PC-3 (cell line): Measurements from ENCODE around the gene IRGQ. TPM values are rescaled to one million over a fixed set of nuclear protein-coding genes. Genes with fewer than 3 reads are reported as not detected.
A peak's percentile ranks its signal among the peaks of the same experiment; 100 is the strongest.

Experiments
- ATAC-seq: fragments of 200-7000 bp; cut with Tn5 transposase; 2 replicates; pipeline ENCODE4 v1.9.1; 2020; ENCODE audit warnings: mild to moderate bottlenecking, moderate library complexity
- BruUV-seq: library from RNA; stranded (reverse); fragments of 400-500 nt; replicated peaks from 2 replicates; lab custom pipeline; 2021; lab: Mats Ljungman, UMichigan
- CTCF ChIA-PET: fragments of 300-600 bp; sonication (Branson Sonifier 250); formaldehyde crosslinking; loops from one replicate; lab custom pipeline; 2022; ENCODE audit warnings: antibody characterized with exemption; lab: Charles Lee
- POLR2A ChIA-PET: fragments of 300-600 bp; sonication (Branson Sonifier 250); formaldehyde crosslinking; loops from one replicate; lab custom pipeline; 2022; ENCODE audit warnings: antibody characterized with exemption; ENCODE audit not compliant: unreplicated experiment; lab: Charles Lee
- DNase-seq: peaks from one replicate; pipeline ENCODE4 v3.0.0-alpha.2; 2015
- H2AFZ ChIP-seq: fragments of 300-600 bp; sonication (generic); 2 replicates; pipeline ENCODE4 v1.6.0; 2016; ENCODE audit warnings: antibody characterized with exemption, low read length
- H3F3A ChIP-seq: fragments of 300-600 bp; sonication (generic); one replicate; pipeline ENCODE4 v1.6.0; 2017; ENCODE audit warnings: antibody characterized with exemption, low read length, control low read depth, mild to moderate bottlenecking; ENCODE audit not compliant: unreplicated experiment
- H3K27ac ChIP-seq: fragments of 300-600 bp; sonication (generic); 2 replicates; pipeline ENCODE4 v1.5.1; 2016; ENCODE audit warnings: mild to moderate bottlenecking, low read length
- H3K27me3 ChIP-seq: fragments of 300-600 bp; sonication (generic); 2 replicates; pipeline ENCODE4 v1.6.1; 2016; ENCODE audit warnings: low read length, mixed read lengths
- H3K36me3 ChIP-seq: fragments of 300-600 bp; sonication (generic); 2 replicates; pipeline ENCODE4 v1.6.1; 2016; ENCODE audit warnings: low read depth, mixed run types, low read length, mixed read lengths
- H3K4me1 ChIP-seq: fragments of 300-600 bp; sonication (generic); 2 replicates; pipeline ENCODE4 v1.5.1; 2016; ENCODE audit warnings: low read length; ENCODE audit not compliant: insufficient read depth
- H3K4me2 ChIP-seq: fragments of 300-600 bp; sonication (generic); 2 replicates; pipeline ENCODE4 v1.6.0; 2016; ENCODE audit warnings: low read length
- H3K4me3 ChIP-seq: fragments of 300-600 bp; sonication (generic); 2 replicates; pipeline ENCODE4 v1.5.1; 2016; ENCODE audit warnings: mild to moderate bottlenecking, low read length, mixed read lengths
- H3K79me2 ChIP-seq: fragments of 300-600 bp; sonication (generic); 2 replicates; pipeline ENCODE4 v1.6.1; 2017; ENCODE audit warnings: low read length, mixed read lengths
- H3K9ac ChIP-seq: fragments of 300-600 bp; sonication (generic); 2 replicates; pipeline ENCODE4 v1.6.0; 2016; ENCODE audit warnings: mild to moderate bottlenecking, low read length
- H3K9me2 ChIP-seq: fragments of 300-600 bp; sonication (generic); replicated peaks from 2 replicates; pipeline ENCODE4 v1.6.1; 2016; ENCODE audit warnings: mixed run types, low read length, mixed read lengths
- H3K9me3 ChIP-seq: fragments of 300-600 bp; sonication (generic); 2 replicates; pipeline ENCODE4 v1.6.1; 2016; ENCODE audit warnings: low read length, mixed read lengths
- H4K20me1 ChIP-seq: fragments of 300-600 bp; sonication (generic); 2 replicates; pipeline ENCODE4 v1.6.1; 2016; ENCODE audit warnings: low read length, mixed read lengths
- EZH2 ChIP-seq: fragments of 300-600 bp; sonication (generic); IDR thresholded peaks from one replicate; pipeline ENCODE4 v1.6.1; 2017; ENCODE audit warnings: antibody characterized with exemption, mild to moderate bottlenecking, low read length; ENCODE audit not compliant: unreplicated experiment
- EZH2phosphoT487 ChIP-seq: fragments of 300-600 bp; sonication (generic); IDR thresholded peaks from 2 replicates; pipeline ENCODE4 v1.6.1; 2018; ENCODE audit warnings: mild to moderate bottlenecking, antibody characterized with exemption, low read length, borderline replicate concordance
- intact Hi-C: fragments of 100-400 bp; cut with micrococcal nuclease; formaldehyde crosslinking; loops from 2 replicates; pipeline ENCODE4 v1.9.0; 2023
- total RNA-seq: library from RNA; depleted of rRNA; stranded (reverse); fragments of >200 nt; gene quantifications from 2 replicates; pipeline ENCODE4 v1.2.3, GENCODE V29; 2014
- TF ChIP-seq, protein P1 (sequence below): fragments of 300-600 bp; sonication (generic); conservative IDR thresholded peaks from 2 replicates; pipeline ENCODE4 v1.5.1; 2017; ENCODE audit warnings: antibody characterized with exemption, low read depth, mild to moderate bottlenecking, low read length

The IRGQ gene
- total RNA-seq, 1 experiment from 2014 or later: 12.5 TPM

DNA sequence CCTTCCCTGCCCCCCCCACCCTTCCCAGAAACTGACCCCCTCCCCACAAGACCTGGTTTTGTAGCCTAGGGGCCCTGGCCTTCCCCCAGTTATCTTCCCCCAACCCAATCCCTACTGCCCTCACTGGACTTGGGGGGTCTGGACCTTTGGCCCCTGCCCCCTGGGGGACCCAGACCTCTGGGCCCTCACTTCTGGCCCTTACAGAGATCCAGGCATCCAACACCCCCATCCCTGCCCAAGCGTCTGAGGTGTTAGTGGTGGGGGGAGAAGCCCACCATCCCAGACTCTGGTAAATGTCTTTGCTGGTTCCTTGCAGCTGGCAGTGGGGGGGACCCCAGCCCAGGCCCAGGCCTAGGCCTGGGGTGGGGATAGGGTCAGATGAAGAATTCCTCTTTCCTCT, 27.0 kb upstream of the IRGQ start:
- TF ChIP-seq EZH2 (no peak), EZH2phosphoT487 (no peak)
- TF ChIP-seq, protein P1, sequence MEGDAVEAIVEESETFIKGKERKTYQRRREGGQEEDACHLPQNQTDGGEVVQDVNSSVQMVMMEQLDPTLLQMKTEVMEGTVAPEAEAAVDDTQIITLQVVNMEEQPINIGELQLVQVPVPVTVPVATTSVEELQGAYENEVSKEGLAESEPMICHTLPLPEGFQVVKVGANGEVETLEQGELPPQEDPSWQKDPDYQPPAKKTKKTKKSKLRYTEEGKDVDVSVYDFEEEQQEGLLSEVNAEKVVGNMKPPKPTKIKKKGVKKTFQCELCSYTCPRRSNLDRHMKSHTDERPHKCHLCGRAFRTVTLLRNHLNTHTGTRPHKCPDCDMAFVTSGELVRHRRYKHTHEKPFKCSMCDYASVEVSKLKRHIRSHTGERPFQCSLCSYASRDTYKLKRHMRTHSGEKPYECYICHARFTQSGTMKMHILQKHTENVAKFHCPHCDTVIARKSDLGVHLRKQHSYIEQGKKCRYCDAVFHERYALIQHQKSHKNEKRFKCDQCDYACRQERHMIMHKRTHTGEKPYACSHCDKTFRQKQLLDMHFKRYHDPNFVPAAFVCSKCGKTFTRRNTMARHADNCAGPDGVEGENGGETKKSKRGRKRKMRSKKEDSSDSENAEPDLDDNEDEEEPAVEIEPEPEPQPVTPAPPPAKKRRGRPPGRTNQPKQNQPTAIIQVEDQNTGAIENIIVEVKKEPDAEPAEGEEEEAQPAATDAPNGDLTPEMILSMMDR: no peak
- DNase-seq (no peak), ATAC-seq (no peak)
- H3K27ac ChIP-seq: no peak overlapping the region
- ChIA-PET CTCF (no interaction called here), POLR2A (no interaction called here)
- H2AFZ ChIP-seq: no peak overlapping the region
- H3K9me3 ChIP-seq: no peaks in the 10 kb centered on the region
- no peak overlapping the region for H3K9ac ChIP-seq
- no peaks in the 10 kb centered on the region for H3K27me3 ChIP-seq
- BruUV-seq: no TSS peak
- no peaks in the 10 kb centered on the region for H3K36me3 ChIP-seq
- no peaks in the 10 kb centered on the region for H3K9me2 ChIP-seq
- H3K4me3 ChIP-seq: no peak overlapping the region
- no peaks in the 10 kb centered on the region for H3F3A ChIP-seq
- peaks cover 13% of the 10 kb centered on the region for H3K4me1 ChIP-seq
- no peaks in the 10 kb centered on the region for H4K20me1 ChIP-seq
- intact Hi-C loops: no loop called here
- H3K79me2 ChIP-seq: peaks cover 10% of the 10 kb centered on the region
- no peak overlapping the region for H3K4me2 ChIP-seq

DNA sequence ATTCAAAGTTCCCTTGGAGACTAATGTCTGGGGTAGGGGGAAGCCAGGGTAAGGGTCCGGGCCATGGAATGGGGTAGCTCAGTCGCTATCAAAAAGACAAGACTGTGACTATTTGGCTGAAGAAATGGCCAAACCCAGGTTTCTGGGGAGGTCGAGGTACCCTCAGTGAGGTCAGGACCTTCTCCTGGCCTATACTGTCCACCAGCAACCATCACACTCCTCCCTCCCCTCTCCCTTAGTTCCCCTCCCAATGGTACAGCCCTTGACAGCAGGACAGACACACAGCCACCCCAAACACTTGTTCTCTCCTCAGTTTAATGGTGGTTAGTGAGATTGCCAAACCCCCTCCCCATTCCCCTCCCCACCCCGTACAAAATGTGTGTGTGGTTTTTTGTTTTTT, 26.1 kb upstream of the IRGQ start:
- no TSS peak for BruUV-seq
- intact Hi-C loops: no loop called here
- Histone ChIP-seq H3K36me3 (no peaks in the 10 kb centered on the region), H3K9me2 (no peaks in the 10 kb centered on the region), H3F3A (no peaks in the 10 kb centered on the region), H2AFZ (no peak overlapping the region), H3K4me3 (no peak overlapping the region), H3K79me2 (peaks cover 15% of the 10 kb centered on the region), H3K27ac (no peak overlapping the region), H3K9ac (no peak overlapping the region), H3K4me1 (peaks cover 13% of the 10 kb centered on the region), H4K20me1 (no peaks in the 10 kb centered on the region), H3K4me2 (no peak overlapping the region), H3K27me3 (no peaks in the 10 kb centered on the region), H3K9me3 (no peaks in the 10 kb centered on the region)
- no peak for DNase-seq
- ATAC-seq: no peak
- ChIA-PET POLR2A (no interaction called here), CTCF (no interaction called here)
- TF ChIP-seq, protein P1: no peak
- TF ChIP-seq EZH2phosphoT487: no peak
- TF ChIP-seq EZH2: no peak

- H3K79me2 ChIP-seq: peaks cover 18% of the 10 kb centered on the region
- POLR2A ChIA-PET: no interaction called here
Observed at GRCh38 chr19:43620061-43621001, 24.4 kb upstream of the IRGQ start.

More at GRCh38 chr19:43620061-43621001, 24.4 kb upstream of the IRGQ start:
- CTCF ChIA-PET: no interaction called here
- no peaks in the 10 kb centered on the region for H3K9me2 ChIP-seq
- BruUV-seq: TSS peak; percentile 90
- no peaks in the 10 kb centered on the region for H3F3A ChIP-seq
- H3K4me3 ChIP-seq: peak overlapping the region; percentile 78
- H2AFZ ChIP-seq: peak overlapping the region; percentile 95
- no peak for TF ChIP-seq EZH2phosphoT487
- TF ChIP-seq, protein P1: no peak
- no peak for TF ChIP-seq EZH2
- intact Hi-C loops: no loop called here
- H3K4me1 ChIP-seq: peaks cover 13% of the 10 kb centered on the region
- no peaks in the 10 kb centered on the region for H3K36me3 ChIP-seq
- H3K27me3 ChIP-seq: no peaks in the 10 kb centered on the region
- H3K9ac ChIP-seq: peak overlapping the region; percentile 80
- H3K27ac ChIP-seq: no peak overlapping the region; the same call in 1 of the 2 replicates
- DNase-seq: no peak
- H4K20me1 ChIP-seq: no peaks in the 10 kb centered on the region
- no peaks in the 10 kb centered on the region for H3K9me3 ChIP-seq
- ATAC-seq: no peak
- H3K4me2 ChIP-seq: peak overlapping the region; percentile 93
